COLO668 (cell line): ENCODE data around the gene ACBD6.
A peak's percentile ranks its signal among the peaks of the same experiment; 100 is the strongest.

ENCODE experiments used
- DNase-seq: peaks from one replicate; lab custom pipeline; 2025; ENCODE audit not compliant: unreplicated experiment; lab: John Stamatoyannopoulos, UW

ACBD6 gene

GRCh38 chr1:180376800-180377199 lies 125.6 kb downstream of the ACBD6 start:
- DNase-seq: no peak

GRCh38 chr1:180376253-180376652 lies 126.1 kb downstream of the ACBD6 start:
- no peak for DNase-seq

DNA sequence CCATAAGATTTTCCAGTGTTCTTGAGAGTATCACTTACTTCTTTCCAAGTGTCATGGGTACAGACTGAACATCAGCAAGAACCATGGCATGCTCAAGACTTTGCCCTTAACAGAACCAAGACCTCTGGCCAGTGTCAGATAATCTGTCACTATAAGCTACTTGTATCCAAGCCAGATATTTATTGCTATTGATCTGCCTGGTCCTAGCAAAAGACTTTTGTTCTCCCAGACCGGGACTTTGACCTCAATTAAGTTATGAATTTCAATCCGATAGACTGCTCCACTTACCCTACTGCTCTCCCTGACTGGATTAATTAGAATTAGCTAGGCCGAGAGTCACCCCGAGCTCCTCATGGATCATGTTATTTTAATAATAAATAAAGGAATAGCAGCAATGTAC lies 129.6 kb downstream of the ACBD6 start:
- DNase-seq: no peak

DNA sequence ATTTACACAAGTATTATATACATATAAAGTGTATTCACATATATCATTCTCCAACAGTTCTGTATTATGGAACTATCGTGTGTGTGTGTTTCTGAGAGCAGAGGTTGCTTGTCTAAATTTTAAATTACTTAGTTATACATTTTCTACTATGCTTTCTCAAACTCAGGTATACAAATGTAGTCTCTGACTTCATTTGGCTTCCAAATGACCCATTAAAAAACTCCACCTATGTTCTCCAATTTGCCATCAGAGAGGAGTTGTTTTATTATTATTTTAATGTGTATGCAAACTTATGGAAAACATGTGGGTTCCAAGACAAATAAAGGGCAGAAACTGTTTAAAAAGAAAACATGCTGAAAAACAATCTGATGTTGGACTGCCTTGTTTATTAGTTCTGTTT lies 131.8 kb downstream of the ACBD6 start:
- DNase-seq: no peak

GRCh38 chr1:180370188-180370587 lies 132.2 kb downstream of the ACBD6 start:
- no peak for DNase-seq

GRCh38 chr1:180369061-180369460 lies 133.3 kb downstream of the ACBD6 start:
- DNase-seq: no peak

DNA sequence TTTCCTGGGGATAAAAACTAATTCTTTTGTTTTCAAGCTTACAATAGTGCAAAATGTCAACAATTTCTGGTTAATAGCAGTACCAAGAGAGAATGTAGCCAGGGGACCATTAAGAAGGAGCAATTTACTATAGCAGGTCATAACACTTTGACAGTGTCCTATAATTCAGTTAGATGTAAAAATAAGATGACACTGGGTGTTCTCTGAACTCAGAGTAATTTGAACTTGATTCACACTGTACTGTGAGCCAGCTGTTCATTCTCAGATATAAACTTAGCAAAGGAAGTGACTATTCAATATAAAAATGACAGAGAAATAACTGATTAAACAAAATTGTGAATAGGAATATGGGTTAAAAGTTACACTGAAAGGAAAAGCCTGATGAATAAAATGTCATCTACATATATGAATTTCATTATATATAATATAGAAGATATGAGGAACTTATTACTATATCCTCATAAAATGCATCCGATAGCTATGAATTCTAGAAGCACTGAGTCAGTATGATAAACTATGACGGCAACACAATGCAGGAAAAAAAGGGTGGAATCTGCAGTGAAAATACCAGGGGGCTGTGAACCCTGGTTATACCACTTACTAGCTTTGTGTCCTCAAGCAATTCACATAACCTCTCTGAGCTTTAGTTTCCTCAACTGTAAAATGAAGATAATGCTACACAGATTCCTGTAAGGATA lies 135.9 kb downstream of the ACBD6 start:
- DNase-seq: no peak

DNA sequence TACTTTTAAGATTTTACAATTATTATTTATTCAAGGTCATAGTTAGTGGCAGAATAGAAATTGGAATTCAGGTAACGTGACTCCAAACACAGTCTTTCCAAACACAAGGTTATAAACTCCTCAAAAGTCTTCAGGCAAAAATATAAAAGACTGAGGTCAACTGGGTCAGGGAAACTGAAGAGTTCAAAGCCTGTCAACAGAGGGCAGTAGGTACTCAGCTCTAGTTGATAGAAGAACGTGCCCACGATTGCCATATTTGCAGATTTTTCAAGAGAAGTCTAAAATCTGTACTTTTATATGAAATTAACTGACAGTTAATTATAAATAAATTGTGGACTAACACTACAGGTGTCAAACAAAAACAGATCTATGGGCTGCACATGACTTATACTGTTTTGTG lies 137.3 kb downstream of the ACBD6 start:
- DNase-seq: no peak

- no peak for DNase-seq
Observed at GRCh38 chr1:180363246-180363995, 139.0 kb downstream of the ACBD6 start.

GRCh38 chr1:180360333-180361075 lies 141.9 kb downstream of the ACBD6 start:
- DNase-seq: no peak

GRCh38 chr1:180358649-180359048 lies 143.7 kb downstream of the ACBD6 start:
- peak; percentile 17 for DNase-seq

- no peak for DNase-seq
Observed at GRCh38 chr1:180353945-180354344, 148.4 kb downstream of the ACBD6 start.

DNA sequence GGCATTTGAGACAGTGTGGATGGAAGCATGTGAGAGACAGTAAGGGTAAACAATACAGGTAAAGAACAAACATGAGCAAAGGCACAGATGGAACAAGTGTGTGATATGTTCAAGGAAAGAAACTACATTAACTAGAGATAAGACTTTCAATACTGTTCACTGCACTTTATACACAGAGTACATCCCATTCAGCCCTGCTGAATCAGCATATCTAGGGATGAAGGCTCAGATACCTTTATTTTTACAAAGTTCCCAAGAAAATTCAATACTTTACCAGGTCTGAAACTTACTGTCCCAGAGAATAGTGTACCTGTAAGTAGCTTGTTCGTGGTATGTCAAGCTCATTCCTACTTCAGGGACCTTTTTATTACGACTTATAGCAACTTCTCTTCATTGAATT lies 149.8 kb downstream of the ACBD6 start:
- DNase-seq: no peak

GRCh38 chr1:180352021-180352420 lies 150.4 kb downstream of the ACBD6 start:
- no peak for DNase-seq

DNA sequence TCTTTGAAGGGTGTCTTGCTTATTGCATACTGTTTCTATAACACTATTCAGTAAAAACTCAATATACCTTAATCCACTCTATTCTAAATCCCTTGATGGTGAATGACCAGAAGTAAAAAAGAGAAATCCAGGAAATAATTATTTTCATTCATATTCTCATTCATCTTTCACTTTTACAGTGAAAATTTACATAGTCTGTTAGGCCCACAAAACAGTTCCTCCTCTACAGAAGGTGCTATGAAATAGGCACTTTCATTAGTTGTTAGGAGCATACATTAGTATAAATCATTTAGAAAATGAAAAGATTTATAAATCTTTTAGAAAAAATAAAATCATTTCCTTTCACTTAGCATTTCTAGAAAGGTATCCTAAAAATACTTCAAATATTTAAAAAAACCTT lies 157.2 kb downstream of the ACBD6 start:
- no peak for DNase-seq

DNA sequence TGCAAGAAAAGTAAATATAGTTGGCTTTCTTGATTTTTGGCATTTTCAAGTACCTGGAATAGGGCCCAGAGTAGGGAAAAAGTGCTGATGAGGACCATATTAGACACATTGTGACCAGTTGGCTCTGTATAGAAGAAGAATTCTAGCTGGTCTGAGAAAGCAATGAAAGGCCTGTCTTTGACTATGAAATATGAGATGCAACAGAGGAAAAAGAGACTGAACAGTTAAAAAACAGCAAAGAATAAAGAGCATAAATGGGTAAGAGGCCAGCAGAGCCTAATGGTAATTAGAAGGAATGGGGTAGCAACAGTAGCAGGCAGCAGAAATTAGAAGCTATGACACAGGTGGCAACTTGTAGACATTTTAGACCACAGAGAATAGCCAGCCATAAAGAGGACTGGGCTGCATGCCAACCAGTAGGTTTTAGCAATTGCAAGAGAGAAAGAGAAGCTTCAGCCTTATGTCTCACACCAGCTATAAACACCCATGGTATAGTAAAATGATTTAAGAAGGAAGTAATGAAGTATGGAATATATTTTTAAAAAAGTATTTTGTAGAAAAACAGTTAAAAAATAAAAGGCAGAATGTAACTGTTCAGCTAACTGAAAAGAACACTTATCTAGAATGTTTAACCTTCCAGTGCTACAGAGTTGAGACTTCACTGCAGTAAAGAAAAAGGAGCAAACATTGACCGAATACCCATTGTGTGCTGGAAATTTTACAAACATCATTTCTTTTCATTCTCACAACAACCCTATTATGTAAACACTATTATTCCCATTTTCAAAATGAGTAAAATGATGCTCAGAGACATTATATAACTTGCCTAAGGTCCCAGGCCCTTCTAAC lies 158.2 kb downstream of the ACBD6 start:
- peak; percentile 80 for DNase-seq

DNA sequence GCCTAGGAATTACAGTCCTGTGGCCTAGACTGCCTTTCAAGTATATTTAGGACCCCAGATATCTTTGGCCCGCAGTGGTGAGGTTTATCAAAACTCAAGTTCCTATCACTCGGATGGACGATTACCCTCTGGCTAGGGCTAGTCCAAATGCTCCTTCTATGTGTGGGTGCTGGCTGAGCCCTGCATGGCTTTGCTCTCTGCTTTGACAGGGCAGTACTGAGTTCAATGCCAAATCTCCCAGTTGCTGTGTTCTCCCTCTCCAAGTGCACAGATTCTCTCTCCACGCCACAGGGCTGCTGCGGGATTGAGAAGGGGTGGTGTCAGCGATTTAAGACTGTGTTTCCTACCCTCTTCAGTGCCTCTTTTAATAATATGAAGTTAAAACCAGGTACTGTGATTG lies 175.3 kb downstream of the ACBD6 start:
- DNase-seq: no peak

- DNase-seq: no peak
Observed at GRCh38 chr1:180312926-180313325, 189.5 kb downstream of the ACBD6 start.

GRCh38 chr1:180311011-180311730 lies 191.2 kb downstream of the ACBD6 start:
- DNase-seq: no peak

DNA sequence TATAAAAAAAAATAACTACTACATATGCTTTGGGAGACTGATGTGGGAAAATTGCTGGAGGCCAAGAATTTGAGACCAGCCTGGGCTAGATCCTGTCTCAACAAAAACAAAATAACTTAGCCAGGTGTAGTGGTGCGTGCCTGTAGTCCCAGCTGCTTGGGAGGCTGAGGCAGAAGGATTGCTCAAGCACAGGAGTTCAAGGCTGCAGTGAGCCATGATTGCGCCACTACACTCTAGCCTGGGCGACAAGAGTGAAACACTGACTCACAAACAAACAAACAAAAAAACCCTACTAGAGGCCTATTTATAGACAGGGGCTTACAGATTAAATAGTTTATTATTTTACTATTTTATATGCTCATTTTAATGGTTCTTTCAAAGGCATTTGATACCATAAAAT lies 192.3 kb downstream of the ACBD6 start:
- DNase-seq: no peak
